Measurements from ENCODE around the gene HAO1. TPM values are rescaled to one million over a fixed set of nuclear protein-coding genes. Genes with fewer than 3 reads are reported as not detected.
"Not testable (repeated sequence)": the region's sequence is repeated elsewhere in the genome, so short reads cannot be mapped to it uniquely, and the experiment has no call there.

HAO1 gene
- total RNA-seq, 1 donor from 2014 or later: not detected

GRCh38 chr20:7879883-7880282 is 60.4 kb downstream of the HAO1 start:
- DNase-seq (no peak), ATAC-seq (no peak)
- intact Hi-C loops (cut with micrococcal nuclease): no loop called here

GRCh38 chr20:7868108-7868507 is 72.2 kb downstream of the HAO1 start:
- ATAC-seq (no peak), DNase-seq (no peak)
- intact Hi-C loops (cut with micrococcal nuclease): no loop called here

- DNase-seq (no peak), ATAC-seq (no peak)
- intact Hi-C loops (cut with micrococcal nuclease): no loop called here
These were observed 74.0 kb downstream of the HAO1 start for GRCh38 chr20:7866285-7866684.

- ATAC-seq: peak; percentile 48
- DNase-seq: no peak
- intact Hi-C loops (cut with micrococcal nuclease): no loop called here
These were observed 80.9 kb downstream of the HAO1 start for GRCh38 chr20:7859356-7859802.

- intact Hi-C loops (cut with micrococcal nuclease): no loop called here
- no peak for DNase-seq
- ATAC-seq: no peak
These were observed 81.5 kb downstream of the HAO1 start for GRCh38 chr20:7858734-7859250.

GRCh38 chr20:7856756-7857155 is 83.5 kb downstream of the HAO1 start:
- intact Hi-C loops (cut with micrococcal nuclease): no loop called here
- ATAC-seq: no peak
- no peak for DNase-seq

GRCh38 chr20:7855545-7855944 is 84.7 kb downstream of the HAO1 start:
- DNase-seq (no peak), ATAC-seq (no peak)
- intact Hi-C loops (cut with micrococcal nuclease): no loop called here

GRCh38 chr20:7853493-7853892 is 86.8 kb downstream of the HAO1 start:
- intact Hi-C loops (cut with micrococcal nuclease): no loop called here
- DNase-seq: no peak
- ATAC-seq: no peak

GRCh38 chr20:7850775-7851490 is 89.3 kb downstream of the HAO1 start:
- DNase-seq (no peak), ATAC-seq (no peak)
- intact Hi-C loops (cut with micrococcal nuclease): no loop called here

- intact Hi-C loops (cut with micrococcal nuclease): no loop called here
- DNase-seq (no peak), ATAC-seq (no peak)
These were observed 90.6 kb downstream of the HAO1 start for GRCh38 chr20:7849675-7850074.

- intact Hi-C loops (cut with micrococcal nuclease): no loop called here
- DNase-seq: no peak
- no peak for ATAC-seq
These were observed 91.9 kb downstream of the HAO1 start for GRCh38 chr20:7848351-7848750.

GRCh38 chr20:7843613-7844012 is 96.6 kb downstream of the HAO1 start:
- intact Hi-C loops (cut with micrococcal nuclease): no loop called here
- DNase-seq (peak; percentile 35), ATAC-seq (no peak)

- intact Hi-C loops (cut with micrococcal nuclease): no loop called here
- ATAC-seq (peak; percentile 93), DNase-seq (peak; percentile 45)
These were observed 98.3 kb downstream of the HAO1 start for GRCh38 chr20:7841971-7842310.

GRCh38 chr20:7841291-7841970 is 98.8 kb downstream of the HAO1 start:
- intact Hi-C loops (cut with micrococcal nuclease): no loop called here
- no peak for DNase-seq
- ATAC-seq: peak; percentile 86

- intact Hi-C loops (cut with micrococcal nuclease): no loop called here
- no peak for ATAC-seq
- DNase-seq: no peak
These were observed 104.2 kb downstream of the HAO1 start for GRCh38 chr20:7836076-7836475.

GRCh38 chr20:7834441-7834840 is 105.8 kb downstream of the HAO1 start:
- intact Hi-C loops (cut with micrococcal nuclease); ATAC-seq; DNase-seq: not testable (repeated sequence)

Other genes with a start within 250 kb of the HAO1 start
- 120 TPM for gene TMX4, start 79.3 kb upstream of the HAO1 start, total RNA-seq
- gene PLCB1, start 191.8 kb upstream of the HAO1 start, total RNA-seq: 7.7 TPM